Measurements from ENCODE around the gene SPOPL. TPM values are rescaled to one million over a fixed set of nuclear protein-coding genes. Genes with fewer than 3 reads are reported as not detected.

The SPOPL gene
- total RNA-seq, 1 experiment from 2014 or later: 13.6 TPM

GRCh38 chr2:138618971-138619370, 117.4 kb downstream of the SPOPL start:
- H3K9ac ChIP-seq (ENCODE audit: extremely low read depth, insufficient read length, low read length): no peak overlapping the region
- no peaks in the 10 kb centered on the region for H4K20me1 ChIP-seq (ENCODE audit: control insufficient read depth, insufficient read depth, insufficient read length)
- H3K4ac ChIP-seq (ENCODE audit: low read depth, low read length): no peak overlapping the region
- no peak overlapping the region for H2BK12ac ChIP-seq (ENCODE audit: insufficient read length, low read depth, low read length)
- no peak for TF ChIP-seq CTCF (conservative IDR thresholded peaks at IDR 0.05)
- no peak overlapping the region for H3K27ac ChIP-seq (ENCODE audit: insufficient read length, low read depth, low read length)
- no peak overlapping the region for H3K27ac Mint-ChIP-seq
- no peak overlapping the region for H3K18ac ChIP-seq (ENCODE audit: insufficient read length, low read depth, low read length)
- no peaks in the 10 kb centered on the region; a peak in 1 of 7 replicates for H3K36me3 Mint-ChIP-seq (ENCODE audit: insufficient read depth in 1 of 3, low read depth in 3 of 3)
- H2BK20ac ChIP-seq (ENCODE audit: low read depth, low read length, poor library complexity, severe bottlenecking): no peak overlapping the region
- H3K4me1 Mint-ChIP-seq: no peaks in the 10 kb centered on the region
- no peaks in the 10 kb centered on the region for H3K79me2 ChIP-seq (ENCODE audit: insufficient read depth, low read length)
- H3K23me2 ChIP-seq (ENCODE audit: insufficient read length, low read depth, low read length, poor library complexity, severe bottlenecking): no peaks in the 10 kb centered on the region
- no peak overlapping the region for H4K5ac ChIP-seq (ENCODE audit: insufficient read length, low read depth, low read length)
- no peak overlapping the region for H3K23ac ChIP-seq (ENCODE audit: insufficient read length, low read depth, low read length)
- H4K8ac ChIP-seq (replicated peaks; ENCODE audit: insufficient read length, low read depth, low read length): no peak overlapping the region
- H3K56ac ChIP-seq (ENCODE audit: insufficient read length, low read depth, low read length): no peak overlapping the region
- no peaks in the 10 kb centered on the region for H3K79me1 ChIP-seq (ENCODE audit: insufficient read depth, low read depth, low read length, poor library complexity, severe bottlenecking)
- DNase-seq: no peak
- no peak overlapping the region for H2AFZ ChIP-seq (ENCODE audit: low read length)
- no CpG with 5 or more reads among the region's 3 CpGs for WGBS (ENCODE audit: extremely low coverage, insufficient read length, low lambda C conversion rate)
- H3K4me2 ChIP-seq (ENCODE audit: insufficient read depth, insufficient read length, low read length): no peak overlapping the region
- H2BK120ac ChIP-seq (ENCODE audit: low read depth, low read length, poor library complexity, severe bottlenecking): no peak overlapping the region
- no peak overlapping the region for H4K91ac ChIP-seq (ENCODE audit: insufficient read length, low read depth, low read length)
- no peaks in the 10 kb centered on the region for H3K4me1 ChIP-seq (ENCODE audit: insufficient read depth, low read length)
- no peak overlapping the region for H2AK5ac ChIP-seq (ENCODE audit: insufficient read length, low read length)
- H3K27me3 ChIP-seq (ENCODE audit: insufficient read depth, low read length): no peaks in the 10 kb centered on the region
- no peak overlapping the region for H3T11ph ChIP-seq (ENCODE audit: low read length)
- H3K14ac ChIP-seq (ENCODE audit: insufficient read depth, low read length): no peak overlapping the region
- H2BK5ac ChIP-seq (ENCODE audit: insufficient read length, low read length): no peak overlapping the region
- no peaks in the 10 kb centered on the region; the same call in none of the 2 replicates for H3K27me3 Mint-ChIP-seq (ENCODE audit: low read depth)
- no peak overlapping the region for H3K4me3 Mint-ChIP-seq
- H2BK15ac ChIP-seq (ENCODE audit: low read depth, low read length): no peak overlapping the region
- H3K9me3 ChIP-seq (ENCODE audit: control insufficient read depth, low read depth, low read length): no peaks in the 10 kb centered on the region
- no peaks in the 10 kb centered on the region for H3K9me3 Mint-ChIP-seq
